ENCODE measurements around the gene DTX2.

DNA sequence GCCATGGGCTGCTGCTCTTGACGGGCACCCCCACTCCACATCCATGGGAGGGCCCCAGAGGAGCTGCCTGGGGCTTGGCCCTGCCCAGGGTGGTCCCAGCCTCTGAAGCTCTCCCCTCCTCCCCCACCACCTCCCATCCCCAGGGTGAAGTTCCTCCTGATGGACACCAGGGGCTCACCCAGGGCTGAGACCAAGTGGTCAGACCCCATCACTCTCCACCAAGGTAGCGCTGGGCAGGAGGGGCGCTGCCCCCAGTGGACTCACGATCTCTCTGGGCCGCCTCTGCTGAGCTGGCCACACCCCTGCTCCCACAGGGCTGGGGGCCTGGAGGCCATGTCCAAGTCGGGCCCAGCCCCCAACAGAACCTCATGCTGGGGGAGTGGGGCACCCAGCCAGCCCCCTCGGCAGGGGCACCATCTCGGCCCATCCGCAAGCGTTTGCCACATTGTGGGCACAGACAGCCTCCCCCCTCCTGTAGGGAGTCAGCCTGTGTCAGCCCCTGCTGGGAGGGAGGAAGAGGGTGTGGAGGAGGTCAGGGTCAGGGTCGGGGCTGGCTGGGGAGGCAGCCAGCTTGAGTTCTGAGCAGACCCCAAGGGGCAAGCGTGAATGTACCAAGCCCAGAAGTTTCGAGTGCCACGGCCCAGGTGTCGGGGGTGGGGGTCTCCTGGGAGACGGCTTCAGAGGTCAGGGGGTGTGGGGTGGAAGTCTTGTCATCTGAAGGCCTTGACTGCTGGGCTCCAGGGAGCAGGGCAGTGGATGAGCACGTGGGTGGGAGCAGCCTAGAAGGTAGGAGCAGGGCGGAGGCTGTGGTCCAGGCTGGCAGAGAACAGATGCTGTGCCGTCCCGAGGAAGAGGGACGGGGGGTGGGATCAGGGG is 51.7 kb downstream of the DTX2 start:
- TF ChIP-seq EP300 (IDR thresholded peaks at IDR 0.05; ENCODE audit: borderline replicate concordance) (0 out of 2 replicates have a peak, but pooled peaks have one; percentile 27), RAD21 (IDR thresholded peaks at IDR 0.05; ENCODE audit: low read depth) (no peak), CEBPB (IDR thresholded peaks at IDR 0.05) (no peak), TAF1 (IDR thresholded peaks at IDR 0.05; ENCODE audit: low read depth) (no peak), CREB1 (IDR thresholded peaks at IDR 0.05; ENCODE audit: low read depth) (no peak), TEAD4 (IDR thresholded peaks at IDR 0.05) (0 out of 2 replicates have a peak, but pooled peaks have one; percentile 13), FOXM1 (IDR thresholded peaks at IDR 0.05; ENCODE audit: borderline replicate concordance, low read depth) (no peak)
- TF ChIP-seq, protein P1, sequence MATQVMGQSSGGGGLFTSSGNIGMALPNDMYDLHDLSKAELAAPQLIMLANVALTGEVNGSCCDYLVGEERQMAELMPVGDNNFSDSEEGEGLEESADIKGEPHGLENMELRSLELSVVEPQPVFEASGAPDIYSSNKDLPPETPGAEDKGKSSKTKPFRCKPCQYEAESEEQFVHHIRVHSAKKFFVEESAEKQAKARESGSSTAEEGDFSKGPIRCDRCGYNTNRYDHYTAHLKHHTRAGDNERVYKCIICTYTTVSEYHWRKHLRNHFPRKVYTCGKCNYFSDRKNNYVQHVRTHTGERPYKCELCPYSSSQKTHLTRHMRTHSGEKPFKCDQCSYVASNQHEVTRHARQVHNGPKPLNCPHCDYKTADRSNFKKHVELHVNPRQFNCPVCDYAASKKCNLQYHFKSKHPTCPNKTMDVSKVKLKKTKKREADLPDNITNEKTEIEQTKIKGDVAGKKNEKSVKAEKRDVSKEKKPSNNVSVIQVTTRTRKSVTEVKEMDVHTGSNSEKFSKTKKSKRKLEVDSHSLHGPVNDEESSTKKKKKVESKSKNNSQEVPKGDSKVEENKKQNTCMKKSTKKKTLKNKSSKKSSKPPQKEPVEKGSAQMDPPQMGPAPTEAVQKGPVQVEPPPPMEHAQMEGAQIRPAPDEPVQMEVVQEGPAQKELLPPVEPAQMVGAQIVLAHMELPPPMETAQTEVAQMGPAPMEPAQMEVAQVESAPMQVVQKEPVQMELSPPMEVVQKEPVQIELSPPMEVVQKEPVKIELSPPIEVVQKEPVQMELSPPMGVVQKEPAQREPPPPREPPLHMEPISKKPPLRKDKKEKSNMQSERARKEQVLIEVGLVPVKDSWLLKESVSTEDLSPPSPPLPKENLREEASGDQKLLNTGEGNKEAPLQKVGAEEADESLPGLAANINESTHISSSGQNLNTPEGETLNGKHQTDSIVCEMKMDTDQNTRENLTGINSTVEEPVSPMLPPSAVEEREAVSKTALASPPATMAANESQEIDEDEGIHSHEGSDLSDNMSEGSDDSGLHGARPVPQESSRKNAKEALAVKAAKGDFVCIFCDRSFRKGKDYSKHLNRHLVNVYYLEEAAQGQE (IDR thresholded peaks at IDR 0.05; ENCODE audit: low read depth): no peak
- TF ChIP-seq, protein P2, sequence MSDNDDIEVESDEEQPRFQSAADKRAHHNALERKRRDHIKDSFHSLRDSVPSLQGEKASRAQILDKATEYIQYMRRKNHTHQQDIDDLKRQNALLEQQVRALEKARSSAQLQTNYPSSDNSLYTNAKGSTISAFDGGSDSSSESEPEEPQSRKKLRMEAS (IDR thresholded peaks at IDR 0.05): no peak
